ENCODE results near the gene ARHGEF6. TPM values are rescaled to one million over a fixed set of nuclear protein-coding genes. Genes with fewer than 3 reads are reported as not detected.

ARHGEF6 gene
- total RNA-seq, 2 experiments from 2014 or later, result 50.8 to 64.5 TPM

DNA sequence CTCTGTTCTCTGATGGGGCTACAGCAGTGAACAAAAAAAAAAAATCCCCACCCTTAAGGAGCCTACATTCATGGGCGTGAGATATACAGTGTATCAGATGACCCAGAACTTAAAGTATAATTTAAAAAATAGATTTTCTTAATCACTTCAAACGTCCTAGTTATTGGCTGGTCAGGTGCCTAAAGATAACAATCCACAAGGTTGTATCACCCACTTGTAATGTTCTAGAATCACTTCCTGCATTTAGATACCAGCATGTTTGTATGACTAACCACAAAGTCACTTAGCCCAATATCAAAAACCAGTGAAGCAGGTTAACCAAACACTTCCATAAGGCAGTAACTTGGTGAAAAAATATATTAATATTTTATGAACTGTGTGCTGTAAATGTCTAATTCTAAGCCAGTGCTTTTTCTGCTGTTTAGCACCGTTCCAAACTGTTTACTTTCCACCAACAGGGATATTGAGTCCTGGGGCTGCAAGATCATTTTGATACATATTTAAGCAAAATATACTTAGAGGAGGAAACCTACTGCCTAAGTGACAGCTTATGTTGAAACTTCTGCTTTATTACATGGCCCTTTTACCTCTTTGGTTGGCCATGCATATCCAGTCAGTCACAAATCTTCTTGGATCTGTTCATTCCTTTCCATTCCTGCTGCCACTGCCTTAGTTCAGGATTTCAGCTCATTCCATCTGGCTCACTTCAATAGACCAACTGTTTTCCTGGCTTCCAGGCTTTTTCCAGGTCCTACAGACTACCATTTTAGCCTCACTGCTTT, 89.5 kb downstream of the ARHGEF6 start:
- Histone ChIP-seq H3K4me2 (ENCODE audit: low read length) (no peak overlapping the region), H3K4me1 (ENCODE audit: insufficient read depth, low read length, poor library complexity, severe bottlenecking) (peaks cover 18% of the 10 kb centered on the region), H3K79me2 (ENCODE audit: insufficient read depth, low read depth, low read length) (no peaks in the 10 kb centered on the region), H3K4me3 (ENCODE audit: low read depth, low read length, poor library complexity, severe bottlenecking) (no peak overlapping the region), H2AFZ (ENCODE audit: low read length) (no peak overlapping the region), H4K20me1 (ENCODE audit: insufficient read depth, low read length) (no peaks in the 10 kb centered on the region), H3K9me3 (ENCODE audit: low read length) (no peaks in the 10 kb centered on the region), H3K9me2 (ENCODE audit: insufficient read depth, low read length) (no peaks in the 10 kb centered on the region), H3K27ac (ENCODE audit: low read depth, low read length, poor library complexity, severe bottlenecking) (no peak overlapping the region), H3K36me3 (ENCODE audit: insufficient read depth, low read length) (peaks cover 32% of the 10 kb centered on the region)
- DNase-seq (ENCODE audit: low spot score), result no peak
- intact Hi-C loops (cut with micrococcal nuclease; ENCODE audit: unreplicated experiment), result loop anchor here (10.0 kb wide), 2 partner anchors 176 to 666 kb away; no protein-coding TSS in a partner anchor
- BruUV-seq (replicated peaks), result no TSS peak
- CTCF ChIA-PET (ENCODE audit: unreplicated experiment), result no interaction called here
- TF ChIP-seq EZH2phosphoT487 (IDR thresholded peaks at IDR 0.05; ENCODE audit: borderline replicate concordance, low read depth, low read length) (no peak), CTCF (conservative IDR thresholded peaks at IDR 0.05; ENCODE audit: low read length) (no peak)
- POLR2A ChIA-PET, result no interaction called here

- Histone ChIP-seq H4K20me1 (ENCODE audit: insufficient read depth, low read length) (no peaks in the 10 kb centered on the region), H3K36me3 (ENCODE audit: insufficient read depth, low read length) (peaks cover 40% of the 10 kb centered on the region), H3K9me3 (ENCODE audit: low read length) (no peaks in the 10 kb centered on the region), H3K27ac (ENCODE audit: low read depth, low read length, poor library complexity, severe bottlenecking) (no peak overlapping the region), H3K4me1 (ENCODE audit: insufficient read depth, low read length, poor library complexity, severe bottlenecking) (peaks cover 9% of the 10 kb centered on the region), H3K4me3 (ENCODE audit: low read depth, low read length, poor library complexity, severe bottlenecking) (no peak overlapping the region), H3K4me2 (ENCODE audit: low read length) (no peak overlapping the region), H3K9me2 (ENCODE audit: insufficient read depth, low read length) (no peaks in the 10 kb centered on the region), H2AFZ (ENCODE audit: low read length) (no peak overlapping the region), H3K79me2 (ENCODE audit: insufficient read depth, low read depth, low read length) (no peaks in the 10 kb centered on the region)
- no peak for DNase-seq (ENCODE audit: low spot score)
- POLR2A ChIA-PET, result interaction anchor here (0.7 to 0.9 kb wide), 2 partner anchors 133 to 193 kb away, joined by 3 read pairs; no protein-coding TSS in a partner anchor
- CTCF ChIA-PET (ENCODE audit: unreplicated experiment), result no interaction called here
- TF ChIP-seq CTCF (conservative IDR thresholded peaks at IDR 0.05; ENCODE audit: low read length) (no peak), EZH2phosphoT487 (IDR thresholded peaks at IDR 0.05; ENCODE audit: borderline replicate concordance, low read depth, low read length) (no peak)
- intact Hi-C loops (cut with micrococcal nuclease; ENCODE audit: unreplicated experiment), result no loop called here
- BruUV-seq (replicated peaks), result no TSS peak
These were observed 91.3 kb downstream of the ARHGEF6 start for GRCh38 chrX:136689436-136689835.

DNA sequence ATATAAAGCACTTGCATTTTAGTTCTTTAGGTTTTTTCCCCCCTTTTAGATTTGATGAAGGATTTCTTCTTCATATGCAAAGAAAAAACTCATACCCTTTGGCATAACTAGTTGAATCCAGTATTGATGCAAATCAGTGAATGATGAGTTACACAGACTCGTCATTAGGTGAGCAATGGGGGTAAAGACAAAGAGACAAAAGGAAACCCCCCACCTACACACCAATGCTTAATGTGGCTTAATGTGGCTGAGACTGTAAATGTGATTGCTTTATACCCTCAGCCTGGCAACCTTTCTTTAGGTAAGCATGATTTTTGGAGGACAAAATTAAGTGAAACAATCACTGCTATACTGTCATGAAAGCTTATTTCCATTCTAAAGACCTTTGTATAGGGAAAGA, 93.3 kb downstream of the ARHGEF6 start:
- H4K20me1 ChIP-seq (ENCODE audit: insufficient read depth, low read length), result no peaks in the 10 kb centered on the region
- POLR2A ChIA-PET, result no interaction called here
- DNase-seq (ENCODE audit: low spot score), result no peak
- BruUV-seq (replicated peaks), result no TSS peak
- H3K4me3 ChIP-seq (ENCODE audit: low read depth, low read length, poor library complexity, severe bottlenecking), result no peak overlapping the region
- H3K4me2 ChIP-seq (ENCODE audit: low read length), result no peak overlapping the region
- H3K4me1 ChIP-seq (ENCODE audit: insufficient read depth, low read length, poor library complexity, severe bottlenecking), result peaks cover 5% of the 10 kb centered on the region
- no peak overlapping the region for H3K27ac ChIP-seq (ENCODE audit: low read depth, low read length, poor library complexity, severe bottlenecking)
- no peaks in the 10 kb centered on the region for H3K9me3 ChIP-seq (ENCODE audit: low read length)
- H2AFZ ChIP-seq (ENCODE audit: low read length), result no peak overlapping the region
- H3K9me2 ChIP-seq (ENCODE audit: insufficient read depth, low read length), result no peaks in the 10 kb centered on the region
- CTCF ChIA-PET (ENCODE audit: unreplicated experiment), result no interaction called here
- intact Hi-C loops (cut with micrococcal nuclease; ENCODE audit: unreplicated experiment), result no loop called here
- no peaks in the 10 kb centered on the region for H3K79me2 ChIP-seq (ENCODE audit: insufficient read depth, low read depth, low read length)
- TF ChIP-seq CTCF (conservative IDR thresholded peaks at IDR 0.05; ENCODE audit: low read length), result no peak
- no peak for TF ChIP-seq EZH2phosphoT487 (IDR thresholded peaks at IDR 0.05; ENCODE audit: borderline replicate concordance, low read depth, low read length)
- peaks cover 48% of the 10 kb centered on the region for H3K36me3 ChIP-seq (ENCODE audit: insufficient read depth, low read length)
